Astrocyte (in vitro differentiated cells and primary cell): Measurements from ENCODE around the gene APBA2. TPM values are rescaled to one million over a fixed set of nuclear protein-coding genes. Genes with fewer than 3 reads are reported as not detected.

ENCODE experiments used
- DNase-seq: peaks from one replicate; pipeline ENCODE4 v3.0.0-alpha.2; 2010; ENCODE audit warnings: low read depth
- FAIRE-seq: peaks from 2 replicates; lab custom pipeline; 2011; peaks lifted over from hg19 to GRCh38; lab: Jason Lieb, UNC
- H2AFZ ChIP-seq: 2 replicates; pipeline ENCODE4 v1.6.0; 2012; ENCODE audit warnings: low read depth, low read length, inconsistent platforms
- H3K27ac ChIP-seq: 2 replicates; pipeline ENCODE4 v1.5.1; 2011; ENCODE audit warnings: low read depth, low read length, inconsistent platforms
- H3K27me3 ChIP-seq: 2 replicates; pipeline ENCODE4 v1.6.0; 2011; ENCODE audit warnings: low read length, inconsistent platforms; ENCODE audit not compliant: insufficient read depth
- H3K36me3 ChIP-seq: 2 replicates; pipeline ENCODE4 v1.5.1; 2011; ENCODE audit warnings: low read length, inconsistent platforms; ENCODE audit not compliant: insufficient read depth
- H3K4me1 ChIP-seq: 2 replicates; pipeline ENCODE4 v1.5.1; 2011; ENCODE audit warnings: low read length, inconsistent platforms; ENCODE audit not compliant: insufficient read depth
- H3K4me2 ChIP-seq: 2 replicates; pipeline ENCODE4 v1.6.0; 2012; ENCODE audit warnings: low read length, inconsistent platforms
- H3K4me3 ChIP-seq: 2 replicates; pipeline ENCODE4 v1.5.1; 2011; ENCODE audit warnings: low read depth, mild to moderate bottlenecking, low read length, inconsistent platforms; ENCODE audit not compliant: insufficient read depth
- H3K79me2 ChIP-seq: 2 replicates; pipeline ENCODE4 v1.6.0; 2012; ENCODE audit warnings: mild to moderate bottlenecking, low read length, inconsistent platforms; ENCODE audit not compliant: insufficient read depth
- H3K9ac ChIP-seq: 2 replicates; pipeline ENCODE4 v1.6.0; 2012; ENCODE audit warnings: mild to moderate bottlenecking, low read length, inconsistent platforms
- H3K9me3 ChIP-seq: 2 replicates; pipeline ENCODE4 v1.5.1; 2012; ENCODE audit warnings: low read depth, mild to moderate bottlenecking, low read length, inconsistent platforms; ENCODE audit not compliant: insufficient read depth
- H4K20me1 ChIP-seq: 2 replicates; pipeline ENCODE4 v1.6.0; 2012; ENCODE audit warnings: low read length, inconsistent platforms; ENCODE audit not compliant: insufficient read depth
- H3K27ac Mint-ChIP-seq: one replicate; pipeline ENCODE4 v1.8.0; 2021; ENCODE audit warnings: mild to moderate bottlenecking, mixed read lengths; ENCODE audit not compliant: unreplicated experiment
- H3K27me3 Mint-ChIP-seq: one replicate; pipeline ENCODE4 v1.8.0; 2021; ENCODE audit warnings: low read depth, mixed read lengths; ENCODE audit not compliant: unreplicated experiment
- H3K36me3 Mint-ChIP-seq: one replicate; pipeline ENCODE4 v1.8.0; 2021; ENCODE audit warnings: low read depth, mixed read lengths; ENCODE audit not compliant: unreplicated experiment
- H3K4me1 Mint-ChIP-seq: one replicate; pipeline ENCODE4 v1.8.0; 2021; ENCODE audit warnings: low read depth, mixed read lengths; ENCODE audit not compliant: unreplicated experiment
- H3K4me3 Mint-ChIP-seq: one replicate; pipeline ENCODE4 v1.8.0; 2021; ENCODE audit warnings: mild to moderate bottlenecking, moderate library complexity, mixed read lengths; ENCODE audit not compliant: unreplicated experiment
- H3K9me3 Mint-ChIP-seq: one replicate; pipeline ENCODE4 v1.8.0; 2021; ENCODE audit warnings: mild to moderate bottlenecking, mixed read lengths; ENCODE audit not compliant: unreplicated experiment
- CTCF ChIP-seq: IDR thresholded peaks from 2 replicates; pipeline ENCODE4 v1.5.1; 2011; ENCODE audit warnings: low read depth, mild to moderate bottlenecking, inconsistent platforms, low read length, moderate library complexity; ENCODE audit not compliant: insufficient read depth
- EZH2 ChIP-seq: IDR thresholded peaks from 2 replicates; pipeline ENCODE4 v1.6.1; 2012; ENCODE audit warnings: mild to moderate bottlenecking, low read length, inconsistent platforms; ENCODE audit not compliant: insufficient read depth
- total RNA-seq: library from RNA; stranded (reverse); gene quantifications from 2 replicates; pipeline ENCODE4 v1.2.1, GENCODE V29; 2021

Gene APBA2
- total RNA-seq, 1 donor from 2014 or later, result 15.2 TPM

GRCh38 chr15:28871168-28871567, 14.6 kb upstream of the APBA2 start:
- H3K27me3 ChIP-seq, result no peaks in the 10 kb centered on the region
- H3K27ac ChIP-seq, result no peak overlapping the region
- no peak for TF ChIP-seq CTCF
- TF ChIP-seq EZH2, result no peak
- no peak overlapping the region for H3K4me3 ChIP-seq
- no peak for FAIRE-seq
- no peak for DNase-seq
- no peaks in the 10 kb centered on the region for H3K4me1 ChIP-seq
- no peak overlapping the region for H3K27ac Mint-ChIP-seq
- H3K4me3 Mint-ChIP-seq, result no peak overlapping the region
- no peak overlapping the region for H3K9ac ChIP-seq
- no peaks in the 10 kb centered on the region for H3K4me1 Mint-ChIP-seq
- no peaks in the 10 kb centered on the region for H3K9me3 ChIP-seq
- H3K27me3 Mint-ChIP-seq, result peaks cover 7% of the 10 kb centered on the region
- H2AFZ ChIP-seq, result no peak overlapping the region
- H3K36me3 ChIP-seq, result no peaks in the 10 kb centered on the region
- peaks cover 17% of the 10 kb centered on the region for H3K9me3 Mint-ChIP-seq
- no peaks in the 10 kb centered on the region for H3K79me2 ChIP-seq
- no peaks in the 10 kb centered on the region for H4K20me1 ChIP-seq
- H3K4me2 ChIP-seq, result no peak overlapping the region
- peaks cover 3% of the 10 kb centered on the region for H3K36me3 Mint-ChIP-seq

GRCh38 chr15:28873006-28873405, 12.8 kb upstream of the APBA2 start:
- FAIRE-seq (no peak), DNase-seq (no peak)
- no peak overlapping the region for H3K9ac ChIP-seq
- H3K4me3 ChIP-seq, result no peak overlapping the region
- no peaks in the 10 kb centered on the region for H4K20me1 ChIP-seq
- no peak overlapping the region for H3K27ac ChIP-seq
- Mint-ChIP-seq H3K27ac (no peak overlapping the region), H3K9me3 (peaks cover 16% of the 10 kb centered on the region), H3K27me3 (peaks cover 10% of the 10 kb centered on the region), H3K36me3 (peaks cover 3% of the 10 kb centered on the region), H3K4me1 (no peaks in the 10 kb centered on the region), H3K4me3 (no peak overlapping the region)
- H3K79me2 ChIP-seq, result no peaks in the 10 kb centered on the region
- H3K36me3 ChIP-seq, result no peaks in the 10 kb centered on the region
- H3K4me1 ChIP-seq, result no peaks in the 10 kb centered on the region
- H2AFZ ChIP-seq, result no peak overlapping the region
- H3K27me3 ChIP-seq, result no peaks in the 10 kb centered on the region
- H3K9me3 ChIP-seq, result no peaks in the 10 kb centered on the region
- TF ChIP-seq EZH2 (no peak), CTCF (no peak)
- no peak overlapping the region for H3K4me2 ChIP-seq

GRCh38 chr15:28873585-28874190, 12.1 kb upstream of the APBA2 start:
- FAIRE-seq, result no peak
- H3K27me3 Mint-ChIP-seq, result peaks cover 11% of the 10 kb centered on the region

More at GRCh38 chr15:28873585-28874190, 12.1 kb upstream of the APBA2 start:
- Mint-ChIP-seq H3K9me3 (peaks cover 13% of the 10 kb centered on the region), H3K4me1 (no peaks in the 10 kb centered on the region), H3K36me3 (peaks cover 2% of the 10 kb centered on the region), H3K4me3 (no peak overlapping the region), H3K27ac (no peak overlapping the region)
- Histone ChIP-seq H3K27me3 (no peaks in the 10 kb centered on the region), H3K4me1 (no peaks in the 10 kb centered on the region), H3K36me3 (no peaks in the 10 kb centered on the region), H3K9me3 (no peaks in the 10 kb centered on the region), H3K4me2 (no peak overlapping the region), H3K79me2 (no peaks in the 10 kb centered on the region), H3K4me3 (no peak overlapping the region), H4K20me1 (no peaks in the 10 kb centered on the region), H3K27ac (no peak overlapping the region), H3K9ac (no peak overlapping the region), H2AFZ (no peak overlapping the region)
- no peak for DNase-seq
- TF ChIP-seq EZH2, result no peak
- TF ChIP-seq CTCF, result no peak
